ENCODE data around the gene MAP3K13.
"Not testable (repeated sequence)": the region's sequence is repeated elsewhere in the genome, so short reads cannot be mapped to it uniquely, and the experiment has no call there.

Gene MAP3K13

GRCh38 chr3:185399737-185400667 is 37.1 kb downstream of the MAP3K13 start:
- no peak for DNase-seq

GRCh38 chr3:185400866-185401265 is 37.9 kb downstream of the MAP3K13 start:
- DNase-seq: no peak

GRCh38 chr3:185401319-185401955 is 38.5 kb downstream of the MAP3K13 start:
- no peak for DNase-seq

GRCh38 chr3:185402561-185402960 is 39.6 kb downstream of the MAP3K13 start:
- DNase-seq: no peak

GRCh38 chr3:185403002-185403401 is 40.1 kb downstream of the MAP3K13 start:
- DNase-seq: no peak

GRCh38 chr3:185405243-185405642 is 42.3 kb downstream of the MAP3K13 start:
- no peak for DNase-seq

- no peak for DNase-seq
Measured at GRCh38 chr3:185405664-185406063, 42.7 kb downstream of the MAP3K13 start.

- no peak for DNase-seq
Measured at GRCh38 chr3:185406121-185406620, 43.2 kb downstream of the MAP3K13 start.

GRCh38 chr3:185409957-185410356 is 47.0 kb downstream of the MAP3K13 start:
- DNase-seq: no peak

GRCh38 chr3:185411133-185411532 is 48.2 kb downstream of the MAP3K13 start:
- no peak for DNase-seq

- no peak for DNase-seq
Measured at GRCh38 chr3:185416513-185416912, 53.6 kb downstream of the MAP3K13 start.

GRCh38 chr3:185418561-185418977 is 55.6 kb downstream of the MAP3K13 start:
- not testable (repeated sequence) for DNase-seq

- peak; percentile 75 for DNase-seq
Measured at GRCh38 chr3:185420762-185421161, 57.8 kb downstream of the MAP3K13 start.

- DNase-seq: no peak
Measured at GRCh38 chr3:185421577-185422232, 58.8 kb downstream of the MAP3K13 start.

GRCh38 chr3:185422677-185423076 is 59.7 kb downstream of the MAP3K13 start:
- DNase-seq: no peak

GRCh38 chr3:185423178-185423577 is 60.2 kb downstream of the MAP3K13 start:
- no peak for DNase-seq

- DNase-seq: no peak
Measured at GRCh38 chr3:185424435-185424834, 61.5 kb downstream of the MAP3K13 start.

GRCh38 chr3:185430375-185430774 is 67.4 kb downstream of the MAP3K13 start:
- no peak for DNase-seq

GRCh38 chr3:185439745-185440466 is 77.0 kb downstream of the MAP3K13 start:
- no peak for DNase-seq

- DNase-seq: no peak
Measured at GRCh38 chr3:185442031-185442430, 79.1 kb downstream of the MAP3K13 start.

- DNase-seq: no peak
Measured at GRCh38 chr3:185444329-185444728, 81.4 kb downstream of the MAP3K13 start.

- no peak for DNase-seq
Measured at GRCh38 chr3:185448107-185448506, 85.2 kb downstream of the MAP3K13 start.

GRCh38 chr3:185451432-185451831 is 88.5 kb downstream of the MAP3K13 start:
- DNase-seq: not testable (repeated sequence)

All from DMS79 treated with DMSO at 0.1 percent for 48 hours (cell line).